ENCODE data around the gene PLAC1. TPM values are rescaled to one million over a fixed set of nuclear protein-coding genes. Genes with fewer than 3 reads are reported as not detected.

The PLAC1 gene
- total and polyA plus RNA-seq, 2 of the 4 experiments (the other 2 are of a cell fraction) = 0.36 to 0.74 TPM

- no peak overlapping the region for H2BK20ac ChIP-seq (ENCODE audit: low read depth, low read length)
- no peak overlapping the region for H3K27ac ChIP-seq (ENCODE audit: insufficient read depth, low read length)
- no peak overlapping the region for H2AK9ac ChIP-seq (replicated peaks; ENCODE audit: low read depth, low read length, poor library complexity)
- no peak overlapping the region for H4K8ac ChIP-seq (ENCODE audit: low read depth in 2 of 2, low read length in 2 of 2)
- DNase-seq (no peak), ATAC-seq (ENCODE audit: low read depth) (no peak)
- H2BK5ac ChIP-seq (ENCODE audit: low read depth, low read length, poor library complexity, severe bottlenecking) = no peak overlapping the region
- H2BK15ac ChIP-seq (ENCODE audit: low read depth, low read length) = no peak overlapping the region
- ChIA-PET POLR2A (ENCODE audit: unreplicated experiment) (interaction anchor here (0.9 kb wide), 1 partner anchor 82 kb away, joined by 3 read pairs; no protein-coding TSS in a partner anchor), CTCF (no interaction called here)
- H3K23ac ChIP-seq (ENCODE audit: low read depth, low read length) = no peak overlapping the region
- in situ Hi-C loops (cut with MboI; ENCODE audit: low sequenced_read_pairs) (no loop called here), dilution Hi-C loops (cut with HindIII; ENCODE audit: low sequenced_read_pairs, unreplicated experiment) (no loop called here), intact Hi-C loops (cut with micrococcal nuclease) (no loop called here)
- no peak overlapping the region for H4K5ac ChIP-seq (ENCODE audit: low read depth, low read length)
- WGBS, 2 experiments (ENCODE audit: extremely low coverage in 2 of 2, insufficient read length in 1 of 2) = 10% methylated on average over 2 of the region's 5 CpGs; no CpG with 5 or more reads in 1 of the 2 experiments
- H3K9me1 ChIP-seq (ENCODE audit: insufficient read depth, low read length) = no peaks in the 10 kb centered on the region
- BruUV-seq (replicated peaks) = no TSS peak
- H3K27me3 ChIP-seq (ENCODE audit: control insufficient read depth, insufficient read depth, low read length) = no peaks in the 10 kb centered on the region
- no peaks in the 10 kb centered on the region for H3K9me3 ChIP-seq (ENCODE audit: control insufficient read depth, insufficient read depth, low read length)
- no peak overlapping the region for H2AFZ ChIP-seq (replicated peaks; ENCODE audit: low read length, poor library complexity)
- H3K79me1 ChIP-seq (ENCODE audit: low read depth in 1 of 2, low read length in 2 of 2) = peaks cover 0 to 4% of the 10 kb centered on the region in 2 experiments; a peak in 1 of 4 replicates
- no peak overlapping the region for H3K4me2 ChIP-seq (ENCODE audit: low read depth, low read length)
- H4K20me1 ChIP-seq (ENCODE audit: insufficient read depth, low read length) = peaks cover 8% of the 10 kb centered on the region; the same call in 1 of the 2 replicates
- peak overlapping the region; percentile 75; the same call in 1 of the 2 replicates for H2BK120ac ChIP-seq (ENCODE audit: low read depth, low read length)
- no peaks in the 10 kb centered on the region for H3K36me3 ChIP-seq (ENCODE audit: control insufficient read depth, insufficient read depth, low read length)
- no peak overlapping the region for H3K4ac ChIP-seq (ENCODE audit: low read depth, low read length)
- TF ChIP-seq MXI1 (IDR thresholded peaks at IDR 0.05; ENCODE audit: borderline replicate concordance, low read depth, low read length) = no peak
- no peak for TF ChIP-seq BHLHE40 (IDR thresholded peaks at IDR 0.05; ENCODE audit: low read depth, low read length)
- TF ChIP-seq POLR2A (IDR thresholded peaks at IDR 0.05; ENCODE audit: low read depth, low read length) = no peak
- TF ChIP-seq CHD1 (IDR thresholded peaks at IDR 0.05; ENCODE audit: low read depth, low read length) = no peak
- no peak for TF ChIP-seq SMC3 (IDR thresholded peaks at IDR 0.05; ENCODE audit: low read depth, low read length)
- H3K14ac ChIP-seq (replicated peaks; ENCODE audit: low read depth, low read length) = no peak overlapping the region
- no peak overlapping the region for H2AK5ac ChIP-seq (ENCODE audit: low read depth, low read length)
- H3K4me1 ChIP-seq (ENCODE audit: control insufficient read depth, insufficient read depth, low read length) = peaks cover 2% of the 10 kb centered on the region
- H4K91ac ChIP-seq (ENCODE audit: insufficient read depth, low read depth, low read length) = no peak overlapping the region
- no peak overlapping the region for H3K18ac ChIP-seq (ENCODE audit: low read depth, low read length)
- no peak overlapping the region for H3K9ac ChIP-seq (ENCODE audit: low read depth, low read length)
- no peak overlapping the region for H3K4me3 ChIP-seq (ENCODE audit: insufficient read depth, low read depth, low read length)
- H3K56ac ChIP-seq (ENCODE audit: extremely low read depth, insufficient read depth, low read length) = no peak overlapping the region
These were observed 105.9 kb downstream of the PLAC1 start for GRCh38 chrX:134552351-134552750.

All from IMR-90 (cell line).